Psoas muscle (tissue), 8 donors: ENCODE data around the gene RYR2. TPM values are rescaled to one million over a fixed set of nuclear protein-coding genes. Genes with fewer than 3 reads are reported as not detected.

Experiments used
- ATAC-seq, 4 donors: fragments of 200-7000 bp; cut with Tn5 transposase; one replicate each; pipeline ENCODE4 v1.9.1; 2020; ENCODE audit warnings: moderate library complexity in 3 of 4, mild to moderate bottlenecking in 2 of 4
- DNase-seq, 2 donors: peaks; one replicate each; pipeline ENCODE4 v3.0.0-alpha.2; 2020
- H3K27ac ChIP-seq: fragments of 200-600 bp; one replicate; pipeline ENCODE4 v1.8.0; 2022
- H3K27me3 ChIP-seq, 3 donors: fragments of 200-600 bp in 1 of 3; one replicate each; pipeline versions ENCODE4 v1.6.1 to v1.8.0; 2013 to 2022; ENCODE audit warnings: low read length in 2 of 3, mild to moderate bottlenecking in 2 of 3, moderate library complexity in 1 of 3; ENCODE audit not compliant: insufficient read depth in 3 of 3
- H3K36me3 ChIP-seq, 2 donors: fragments of 200-600 bp in 1 of 2; one replicate each; pipeline versions ENCODE4 v1.6.1 to v1.8.0; 2013 to 2022; ENCODE audit warnings: low read depth in 1 of 2, mild to moderate bottlenecking in 1 of 2, moderate library complexity in 1 of 2; ENCODE audit not compliant: insufficient read depth in 1 of 2
- H3K4me1 ChIP-seq: fragments of 200-600 bp; one replicate; pipeline ENCODE4 v1.8.0; 2022
- H3K4me3 ChIP-seq: fragments of 200-600 bp; one replicate; pipeline ENCODE4 v1.8.0; 2022; ENCODE audit warnings: mild to moderate bottlenecking
- H3K9me3 ChIP-seq: fragments of 200-600 bp; one replicate; pipeline ENCODE4 v1.8.0; 2022
- CTCF ChIP-seq: fragments of 200-600 bp; IDR thresholded peaks from one replicate; pipeline ENCODE4 v1.8.0; 2022; ENCODE audit warnings: antibody characterized with exemption
- WGBS, 3 donors: extraction: QIAGEN DNeasy Blood & Tissue Kit; methylation state at CpG; one replicate each; pipeline versions ENCODE4 v1.1.6 to v1.1.7; 2013; 5-methylcytosine and 5-hydroxymethylcytosine counted together
- intact Hi-C, 2 donors: fragments of 100-400 bp; cut with DNase I; formaldehyde crosslinking; loops; one replicate each; pipeline versions ENCODE4 v1.11.0 to v1.14.2; 2022
- polyA plus RNA-seq, 3 donors: library from polyadenylated mRNA; stranded (reverse); fragments of 200-250 nt; gene quantifications; one replicate each; pipeline ENCODE4 v1.2.3, GENCODE V29; 2013
- total RNA-seq, 4 donors: library from RNA; stranded (reverse); fragmentation: NEBNext Ultra II Directional in 2 of 4; extraction: Animal tissue kit (Norgen Biotek cat#: 25700) in 2 of 4; gene quantifications; one replicate each; pipeline versions ENCODE4 v1.2.1 to v1.2.4, GENCODE V29; 2021 to 2023
- donor health status: healthy with polysubstance abuse.
- donor health status: DM: no; HTN: no; CAD: no; lungs with moderate emphysema.
- donor health status: Bipolar disorder and iron deficiency.
- donor health status: healthy.
- donor health status: DM: yes; HTN: yes; CAD: no.
- donor health status: DM: no; HTN: no; CAD: no.
- donor health status: DM: no; HTN: no; CAD: no.
- donor health status: DM: yes; HTN: yes; CAD: no.

The RYR2 gene
- total and polyA plus RNA-seq, 7 donors, result 0.06 to 0.48 (median 0.25) TPM

DNA sequence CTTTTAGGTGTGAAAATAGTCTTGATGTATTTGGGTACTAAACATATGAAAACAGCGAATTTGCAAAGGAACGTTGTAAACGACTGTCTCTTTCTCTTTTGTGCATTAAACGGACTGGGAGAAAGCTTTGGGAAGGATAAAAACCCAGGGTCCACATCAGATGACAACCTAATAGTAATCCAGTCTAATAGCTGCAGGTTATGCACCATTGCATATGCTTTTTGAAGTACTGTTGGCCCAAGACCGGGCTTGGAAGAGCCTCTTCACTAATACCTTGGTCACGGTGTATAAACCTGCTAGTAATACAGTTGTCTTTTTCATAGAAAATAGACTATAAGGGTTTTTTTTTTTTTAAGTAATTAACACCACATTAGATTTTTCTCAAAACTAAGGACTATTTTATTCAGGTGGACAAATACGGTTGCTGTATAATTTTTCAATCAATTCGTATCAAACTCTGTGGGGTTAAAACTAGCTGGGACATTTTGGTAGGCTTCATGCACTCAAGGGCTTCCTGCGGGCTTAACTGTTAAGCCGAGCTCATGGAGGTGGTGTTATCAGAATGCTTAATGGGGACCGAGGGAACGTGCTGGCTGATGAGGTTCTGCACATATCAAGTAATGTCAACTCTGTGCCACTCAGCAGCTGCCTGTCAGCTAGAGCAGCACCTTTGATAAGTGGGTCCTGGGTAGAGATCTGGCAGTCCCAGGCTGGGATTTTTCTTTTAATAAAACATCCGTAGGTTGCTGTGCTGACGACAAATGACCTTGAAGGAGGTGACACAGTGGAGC is 2.1 kb downstream of the RYR2 start:
- Histone ChIP-seq H3K27me3 (peaks cover 4 to 80% (median 12%) of the 10 kb centered on the region in 3 donors), H3K4me1 (no peaks in the 10 kb centered on the region), H3K36me3 (no peaks in the 10 kb centered on the region), H3K27ac (no peak overlapping the region), H3K4me3 (no peak overlapping the region), H3K9me3 (no peaks in the 10 kb centered on the region)
- no peak for ATAC-seq
- DNase-seq, result no peak
- no peak for TF ChIP-seq CTCF
- 37 to 46% (median 40%) methylated on average over 14 of the region's 14 CpGs for WGBS, 3 donors
- intact Hi-C loops, result no loop called here

DNA sequence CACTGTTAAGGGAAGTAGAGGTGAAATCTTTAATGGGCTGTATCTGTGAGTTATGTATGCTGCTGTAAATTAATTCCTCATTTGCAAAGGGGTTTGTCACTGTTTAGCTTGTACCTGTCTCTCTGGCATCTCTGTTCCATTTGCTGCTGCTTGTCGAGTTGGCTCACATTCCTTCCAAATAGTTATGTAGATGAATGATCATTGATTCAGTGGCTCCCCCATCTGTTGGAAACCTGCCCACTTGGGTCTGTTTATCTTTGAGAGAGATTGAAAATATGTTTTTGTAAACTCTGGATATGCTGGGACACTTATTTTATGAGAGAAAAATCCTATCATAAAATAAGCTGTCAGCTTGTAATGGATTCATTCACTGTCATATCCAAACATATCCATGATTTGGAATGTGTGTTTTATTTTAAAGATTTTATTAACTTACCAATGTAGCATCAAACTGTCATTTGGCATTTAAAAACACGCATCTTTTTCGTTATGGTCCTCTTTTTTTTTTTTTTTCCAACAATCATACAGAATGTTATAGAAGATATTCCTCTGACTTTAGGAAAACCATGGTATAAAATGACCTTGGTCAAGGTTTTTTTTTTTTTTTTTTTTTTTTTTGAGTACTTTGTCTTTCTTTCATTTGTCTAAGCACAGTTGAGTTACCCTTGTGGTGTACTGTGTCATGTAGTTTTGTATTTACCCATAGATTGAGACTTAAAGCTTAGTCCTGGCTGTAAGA is 3.5 kb downstream of the RYR2 start:
- Histone ChIP-seq H3K4me3 (no peak overlapping the region), H3K36me3 (no peaks in the 10 kb centered on the region), H3K4me1 (no peaks in the 10 kb centered on the region), H3K27me3 (peaks cover 4 to 66% (median 12%) of the 10 kb centered on the region in 3 donors), H3K27ac (no peak overlapping the region), H3K9me3 (no peaks in the 10 kb centered on the region)
- no peak for TF ChIP-seq CTCF
- 35 to 51% (median 51%) methylated on average over 3 of the region's 3 CpGs for WGBS, 3 donors
- ATAC-seq (no peak), DNase-seq (no peak)
- intact Hi-C loops, result no loop called here

DNA sequence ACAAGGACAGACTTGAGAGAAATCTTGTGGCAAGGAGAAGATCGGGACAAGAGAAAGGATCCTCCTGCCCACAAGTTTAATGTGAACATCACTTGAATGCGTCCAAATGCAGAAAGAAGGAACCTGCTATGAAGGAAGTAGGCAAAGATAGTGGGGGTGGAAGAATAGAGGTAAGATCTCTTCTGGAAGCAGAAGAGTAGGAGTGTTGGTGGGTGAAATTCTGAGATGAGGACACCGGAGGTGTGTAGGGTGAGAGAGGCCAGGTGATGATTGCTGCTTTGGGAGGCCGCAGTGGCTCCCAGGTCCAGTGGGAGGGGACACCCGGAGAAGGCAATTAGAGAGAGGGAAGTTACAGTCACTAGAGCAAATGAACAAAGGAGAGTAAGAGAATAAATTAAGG is 6.8 kb downstream of the RYR2 start:
- ATAC-seq (no peak), DNase-seq (no peak)
- Histone ChIP-seq H3K27ac (no peak overlapping the region), H3K36me3 (no peaks in the 10 kb centered on the region), H3K9me3 (no peaks in the 10 kb centered on the region), H3K4me3 (no peak overlapping the region), H3K27me3 (peaks cover 0 to 33% (median 6%) of the 10 kb centered on the region in 3 donors), H3K4me1 (no peaks in the 10 kb centered on the region)
- 87 to 92% (median 89%) methylated on average over 5 of the region's 5 CpGs for WGBS, 3 donors
- intact Hi-C loops, result no loop called here
- TF ChIP-seq CTCF, result no peak

DNA sequence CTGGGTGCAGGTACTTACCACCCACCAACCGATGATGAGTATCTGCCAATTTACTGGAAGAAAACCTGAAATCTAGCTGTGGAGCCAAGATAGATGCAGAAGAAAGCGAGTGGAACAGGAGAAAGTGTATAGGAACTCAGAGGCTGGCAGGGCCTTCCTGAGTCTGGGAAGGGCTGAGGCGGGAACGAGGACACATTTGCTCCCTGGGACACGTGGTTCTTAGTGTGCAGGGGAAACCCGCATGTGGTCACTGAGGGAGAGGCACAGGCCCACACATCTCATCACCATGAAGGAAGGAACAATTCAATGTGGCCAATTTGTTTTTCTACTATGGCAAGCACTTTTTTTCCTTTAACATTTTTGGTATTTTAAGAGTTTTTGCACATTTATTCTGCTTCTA is 8.2 kb downstream of the RYR2 start:
- Histone ChIP-seq H3K27me3 (peaks cover 0 to 19% (median 4%) of the 10 kb centered on the region in 3 donors), H3K4me3 (no peak overlapping the region), H3K27ac (no peak overlapping the region), H3K36me3 (no peaks in the 10 kb centered on the region), H3K4me1 (no peaks in the 10 kb centered on the region), H3K9me3 (no peaks in the 10 kb centered on the region)
- WGBS, 3 donors, result 68 to 82% (median 78%) methylated on average over 6 of the region's 6 CpGs
- intact Hi-C loops, result no loop called here
- no peak for ATAC-seq
- no peak for DNase-seq
- no peak for TF ChIP-seq CTCF
